ENCODE results near the gene BPIFB4. TPM values are rescaled to one million over a fixed set of nuclear protein-coding genes. Genes with fewer than 3 reads are reported as not detected.
"Not testable (repeated sequence)": the region's sequence is repeated elsewhere in the genome, so short reads cannot be mapped to it uniquely, and the experiment has no call there.

Gene BPIFB4
- total and polyA plus RNA-seq, 2 donors (not counting 1 experiment from before 2014, with no cell fraction given): not detected

GRCh38 chr20:33113387-33113908, 34.0 kb downstream of the BPIFB4 start:
- H3K79me2 ChIP-seq (ENCODE audit: control insufficient read depth, insufficient read depth, low read length): no peaks in the 10 kb centered on the region
- H3K4me1 Mint-ChIP-seq: no peaks in the 10 kb centered on the region
- no peaks in the 10 kb centered on the region for H3K9me3 ChIP-seq (ENCODE audit: control extremely low read depth in 1 of 3, control insufficient read depth in 2 of 3, insufficient read depth in 1 of 3, low read length in 2 of 3)
- no peak overlapping the region for H3K9ac ChIP-seq (ENCODE audit: low read length)
- ChIA-PET POLR2A (no interaction called here), CTCF (no interaction called here)
- no peak overlapping the region for H3K27ac ChIP-seq (ENCODE audit: low read length in 2 of 2)
- H3K4me3 Mint-ChIP-seq: no peak overlapping the region
- TF ChIP-seq EZH2 (IDR thresholded peaks at IDR 0.05; ENCODE audit: borderline replicate concordance, insufficient read depth, low read depth, low read length, poor library complexity, severe bottlenecking): no peak
- TF ChIP-seq, protein P1, sequence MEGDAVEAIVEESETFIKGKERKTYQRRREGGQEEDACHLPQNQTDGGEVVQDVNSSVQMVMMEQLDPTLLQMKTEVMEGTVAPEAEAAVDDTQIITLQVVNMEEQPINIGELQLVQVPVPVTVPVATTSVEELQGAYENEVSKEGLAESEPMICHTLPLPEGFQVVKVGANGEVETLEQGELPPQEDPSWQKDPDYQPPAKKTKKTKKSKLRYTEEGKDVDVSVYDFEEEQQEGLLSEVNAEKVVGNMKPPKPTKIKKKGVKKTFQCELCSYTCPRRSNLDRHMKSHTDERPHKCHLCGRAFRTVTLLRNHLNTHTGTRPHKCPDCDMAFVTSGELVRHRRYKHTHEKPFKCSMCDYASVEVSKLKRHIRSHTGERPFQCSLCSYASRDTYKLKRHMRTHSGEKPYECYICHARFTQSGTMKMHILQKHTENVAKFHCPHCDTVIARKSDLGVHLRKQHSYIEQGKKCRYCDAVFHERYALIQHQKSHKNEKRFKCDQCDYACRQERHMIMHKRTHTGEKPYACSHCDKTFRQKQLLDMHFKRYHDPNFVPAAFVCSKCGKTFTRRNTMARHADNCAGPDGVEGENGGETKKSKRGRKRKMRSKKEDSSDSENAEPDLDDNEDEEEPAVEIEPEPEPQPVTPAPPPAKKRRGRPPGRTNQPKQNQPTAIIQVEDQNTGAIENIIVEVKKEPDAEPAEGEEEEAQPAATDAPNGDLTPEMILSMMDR (IDR thresholded peaks at IDR 0.05): no peak
- H2AFZ ChIP-seq (ENCODE audit: insufficient read depth, low read depth, low read length, poor library complexity, severe bottlenecking): no peak overlapping the region
- no peak overlapping the region for H3K27ac Mint-ChIP-seq
- no peaks in the 10 kb centered on the region for H3K4me1 ChIP-seq (ENCODE audit: control insufficient read depth in 2 of 2, insufficient read depth in 2 of 2, low read length in 2 of 2)
- H3K36me3 ChIP-seq (replicated peaks in 1 of 2; ENCODE audit: control extremely low read depth in 1 of 2, control insufficient read depth in 1 of 2, extremely low read depth in 1 of 2, insufficient read depth in 2 of 2, low read length in 1 of 2): no peaks in the 10 kb centered on the region
- intact Hi-C loops (cut with micrococcal nuclease): no loop called here
- ATAC-seq (ENCODE audit: low read depth) (no peak), DNase-seq (no peak)
- no peaks in the 10 kb centered on the region for H3K27me3 Mint-ChIP-seq
- no peaks in the 10 kb centered on the region for H3K27me3 ChIP-seq (replicated peaks in 1 of 4; ENCODE audit: control extremely low read depth in 1 of 4, control insufficient read depth in 3 of 4, insufficient read depth in 4 of 4, low read length in 3 of 4)
- 78% methylated on average over 3 of the region's 6 CpGs for WGBS (ENCODE audit: insufficient coverage)
- H3K4me3 ChIP-seq (ENCODE audit: control extremely low read depth in 1 of 5, extremely low read depth in 1 of 5, insufficient read depth in 1 of 5, low read depth in 2 of 5, low read length in 4 of 5): no peak overlapping the region
- H4K20me1 ChIP-seq (ENCODE audit: control insufficient read depth, insufficient read depth, low read length, poor library complexity, severe bottlenecking): no peaks in the 10 kb centered on the region
- H3K4me2 ChIP-seq (replicated peaks; ENCODE audit: low read depth, low read length, poor library complexity, severe bottlenecking): no peak overlapping the region
- no peaks in the 10 kb centered on the region for H3K9me3 Mint-ChIP-seq (ENCODE audit: insufficient read depth)

DNA sequence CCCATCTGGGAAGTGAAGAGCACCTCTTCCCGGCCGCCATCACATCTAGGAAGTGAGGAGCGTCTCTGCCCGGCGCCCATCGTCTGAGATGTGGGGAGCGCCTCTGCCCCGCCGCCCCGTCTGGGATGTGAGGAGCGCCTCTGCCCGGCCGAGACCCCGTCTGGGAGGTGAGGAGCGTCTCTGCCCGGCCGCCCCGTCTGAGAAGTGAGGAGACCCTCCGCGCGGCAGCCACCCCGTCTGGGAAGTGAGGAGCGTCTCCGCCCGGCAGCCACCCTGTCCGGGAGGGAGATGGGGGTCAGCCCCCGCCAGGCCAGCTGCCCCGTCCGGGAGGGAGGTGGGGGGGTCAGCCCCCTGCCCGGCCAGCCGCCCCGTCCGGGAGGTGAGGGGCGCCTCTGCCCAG, 36.1 kb downstream of the BPIFB4 start:
- H4K20me1 ChIP-seq (ENCODE audit: control insufficient read depth, insufficient read depth, low read length, poor library complexity, severe bottlenecking); H3K36me3 ChIP-seq (replicated peaks in 1 of 2; ENCODE audit: control extremely low read depth in 1 of 2, control insufficient read depth in 1 of 2, extremely low read depth in 1 of 2, insufficient read depth in 2 of 2, low read length in 1 of 2); H3K27me3 ChIP-seq (replicated peaks in 1 of 4; ENCODE audit: control extremely low read depth in 1 of 4, control insufficient read depth in 3 of 4, insufficient read depth in 4 of 4, low read length in 3 of 4); ATAC-seq (ENCODE audit: low read depth); H3K9me3 ChIP-seq (ENCODE audit: control extremely low read depth in 1 of 3, control insufficient read depth in 2 of 3, insufficient read depth in 1 of 3, low read length in 2 of 3); CTCF ChIA-PET; H3K4me2 ChIP-seq (replicated peaks; ENCODE audit: low read depth, low read length, poor library complexity, severe bottlenecking); H3K4me3 Mint-ChIP-seq; H3K4me1 Mint-ChIP-seq; H3K4me3 ChIP-seq (ENCODE audit: control extremely low read depth in 1 of 5, extremely low read depth in 1 of 5, insufficient read depth in 1 of 5, low read depth in 2 of 5, low read length in 4 of 5); H3K27ac Mint-ChIP-seq; H3K27me3 Mint-ChIP-seq; POLR2A ChIA-PET; H3K9ac ChIP-seq (ENCODE audit: low read length); H2AFZ ChIP-seq (ENCODE audit: insufficient read depth, low read depth, low read length, poor library complexity, severe bottlenecking); H3K4me1 ChIP-seq (ENCODE audit: control insufficient read depth in 2 of 2, insufficient read depth in 2 of 2, low read length in 2 of 2); DNase-seq; H3K9me3 Mint-ChIP-seq (ENCODE audit: insufficient read depth); H3K27ac ChIP-seq (ENCODE audit: low read length in 2 of 2); intact Hi-C loops (cut with micrococcal nuclease); H3K79me2 ChIP-seq (ENCODE audit: control insufficient read depth, insufficient read depth, low read length): not testable (repeated sequence)
- 100% methylated on average over 4 of the region's 34 CpGs for WGBS (ENCODE audit: insufficient coverage)
